Activated CD8-positive, alpha-beta memory T cell treated with anti-CD3 and anti-CD28 coated beads for 36 hours (primary cell): ENCODE measurements around the gene RPS19BP1. TPM values are rescaled to one million over a fixed set of nuclear protein-coding genes. Genes with fewer than 3 reads are reported as not detected.

Experiments used
- CTCF ChIA-PET: fragments of 350-600 bp; sonication (Branson Sonifier 250); formaldehyde crosslinking; loops from one replicate; lab custom pipeline; 2021; ENCODE audit warnings: antibody characterized with exemption; lab: Charles Lee
- POLR2A ChIA-PET: fragments of 350-600 bp; sonication (Branson Sonifier 250); formaldehyde crosslinking; loops from one replicate; lab custom pipeline; 2021; ENCODE audit warnings: antibody characterized with exemption; lab: Charles Lee
- total RNA-seq, 2 experiments: library from RNA; stranded (reverse); gene quantifications; one replicate each; pipeline ENCODE4 v1.2.3, GENCODE V29; 2021

The RPS19BP1 gene
- total RNA-seq, 2 experiments from 2014 or later = 136 to 143 TPM

GRCh38 chr22:39504071-39504470, 28.5 kb downstream of the RPS19BP1 start:
- POLR2A ChIA-PET = interaction anchor here (1.2 to 3.3 kb wide), 2 partner anchors 12 to 16 kb away, joined by 4 to 26 read pairs; partner anchors contain the start of gene ATF4
- CTCF ChIA-PET = interaction anchor here (2.1 to 3.9 kb wide), 2 partner anchors 9 to 10 kb away, joined by 5 to 18 read pairs; no protein-coding TSS in a partner anchor

GRCh38 chr22:39503630-39504029, 28.9 kb downstream of the RPS19BP1 start:
- CTCF ChIA-PET = interaction anchor here (0.6 to 3.9 kb wide), 3 partner anchors 10 to 933 kb away, joined by 3 to 18 read pairs (median 5); no protein-coding TSS in a partner anchor
- POLR2A ChIA-PET = interaction anchor here (1.2 to 3.3 kb wide), 2 partner anchors 12 to 17 kb away, joined by 4 to 26 read pairs; partner anchors contain the start of gene ATF4

GRCh38 chr22:39502789-39503409, 29.6 kb downstream of the RPS19BP1 start:
- ChIA-PET CTCF (interaction anchor here (0.6 to 3.9 kb wide), 3 partner anchors 10 to 934 kb away, joined by 3 to 18 read pairs (median 11); no protein-coding TSS in a partner anchor), POLR2A (interaction anchor here (1.2 to 3.3 kb wide), 3 partner anchors 13 to 20 kb away, joined by 4 to 26 read pairs (median 8); partner anchors contain the start of gene ATF4)

GRCh38 chr22:39502109-39502788, 30.3 kb downstream of the RPS19BP1 start, which contains the start of gene MIEF1:
Gene MIEF1, plus strand, starts transcription at chr22:39502290. Its CDS starts 9,005 bp downstream, at chr22:39511295.
- ChIA-PET CTCF (interaction anchor here (0.6 to 3.9 kb wide), 6 partner anchors 9 to 27 kb away, joined by 3 to 18 read pairs (median 4); partner anchors contain the start of gene ATF4), POLR2A (interaction anchor here (0.6 to 3.3 kb wide), 7 partner anchors 15 to 223 kb away, joined by 3 to 26 read pairs (median 5); partner anchors contain the start of genes ATF4 and RPL3)

- POLR2A ChIA-PET = interaction anchor here (0.6 to 3.3 kb wide), 8 partner anchors 15 to 224 kb away, joined by 3 to 26 read pairs (median 6); partner anchors contain the start of genes ATF4 and RPL3
Measured at GRCh38 chr22:39501644-39502108, 30.9 kb downstream of the RPS19BP1 start.

GRCh38 chr22:39500101-39500500, 32.4 kb downstream of the RPS19BP1 start:
- ChIA-PET POLR2A (no interaction called here), CTCF (interaction anchor here (1.3 to 1.6 kb wide), 2 partner anchors 17 to 35 kb away, joined by 3 to 4 read pairs; no protein-coding TSS in a partner anchor)

More at GRCh38 chr22:39501644-39502108, 30.9 kb downstream of the RPS19BP1 start:
- CTCF ChIA-PET = interaction anchor here (0.6 to 3.9 kb wide), 7 partner anchors 8 to 33 kb away, joined by 3 to 18 read pairs (median 4); partner anchors contain the start of gene ATF4

- CTCF ChIA-PET = interaction anchor here (0.5 to 4.1 kb wide), 2 partner anchors 31 to 548 kb away, joined by 3 to 43 read pairs; no protein-coding TSS in a partner anchor
- POLR2A ChIA-PET = no interaction called here
Measured at GRCh38 chr22:39498802-39499201, 33.7 kb downstream of the RPS19BP1 start.

- ChIA-PET POLR2A (interaction anchor here (0.7 kb wide), 1 partner anchor 23 kb away, joined by 8 read pairs; no protein-coding TSS in a partner anchor), CTCF (interaction anchor here (0.5 to 4.1 kb wide), 3 partner anchors 12 to 548 kb away, joined by 3 to 43 read pairs (median 10); no protein-coding TSS in a partner anchor)
Measured at GRCh38 chr22:39498368-39498767, 34.2 kb downstream of the RPS19BP1 start.

- ChIA-PET CTCF (interaction anchor here (0.7 to 4.1 kb wide), 8 partner anchors 9 to 504 kb away, joined by 4 to 43 read pairs (median 9); no protein-coding TSS in a partner anchor), POLR2A (interaction anchor here (0.7 kb wide), 1 partner anchor 24 kb away, joined by 8 read pairs; no protein-coding TSS in a partner anchor)
Measured at GRCh38 chr22:39497429-39497828, 35.1 kb downstream of the RPS19BP1 start.

GRCh38 chr22:39496131-39496838, 36.3 kb downstream of the RPS19BP1 start:
- POLR2A ChIA-PET = interaction anchor here (0.8 kb wide), 1 partner anchor 32 kb away, joined by 3 read pairs; no protein-coding TSS in a partner anchor
- CTCF ChIA-PET = interaction anchor here (0.6 to 4.1 kb wide), 17 partner anchors 10 to 528 kb away, joined by 3 to 43 read pairs (median 5); partner anchors contain the start of genes APOBEC3D and ATF4

GRCh38 chr22:39494471-39495120, 38.0 kb downstream of the RPS19BP1 start:
- ChIA-PET POLR2A (interaction anchor here (1.3 kb wide), 1 partner anchor 25 kb away, joined by 4 read pairs; the partner anchor contains the start of gene ATF4), CTCF (interaction anchor here (1.0 to 6.2 kb wide), 13 partner anchors 10 to 530 kb away, joined by 3 to 77 read pairs (median 5); partner anchors contain the start of genes RPL3 and RPS19BP1)

- ChIA-PET CTCF (interaction anchor here (0.9 to 6.2 kb wide), 15 partner anchors 8 to 543 kb away, joined by 3 to 77 read pairs (median 5); partner anchors contain the start of genes MIEF1, RPL3 and RPS19BP1), POLR2A (interaction anchor here (1.3 kb wide), 2 partner anchors 26 to 35 kb away, joined by 4 to 6 read pairs; partner anchors contain the start of gene ATF4)
Measured at GRCh38 chr22:39493759-39494158, 38.8 kb downstream of the RPS19BP1 start.

GRCh38 chr22:39492186-39492585, 40.4 kb downstream of the RPS19BP1 start:
- CTCF ChIA-PET = interaction anchor here (0.6 to 6.2 kb wide), 6 partner anchors 25 to 532 kb away, joined by 3 to 77 read pairs (median 10); partner anchors contain the start of gene RPS19BP1
- POLR2A ChIA-PET = interaction anchor here (2.6 kb wide), 1 partner anchor 31 kb away, joined by 18 read pairs; no protein-coding TSS in a partner anchor

GRCh38 chr22:39491696-39492095, 40.9 kb downstream of the RPS19BP1 start:
- ChIA-PET POLR2A (interaction anchor here (2.6 kb wide), 1 partner anchor 31 kb away, joined by 18 read pairs; no protein-coding TSS in a partner anchor), CTCF (interaction anchor here (1.2 to 6.2 kb wide), 4 partner anchors 38 to 533 kb away, joined by 4 to 77 read pairs (median 14); partner anchors contain the start of gene RPS19BP1)

GRCh38 chr22:39490966-39491680, 41.4 kb downstream of the RPS19BP1 start:
- POLR2A ChIA-PET = interaction anchor here (1.4 to 2.6 kb wide), 2 partner anchors 29 to 32 kb away, joined by 7 to 18 read pairs; partner anchors contain the start of gene ATF4
- CTCF ChIA-PET = interaction anchor here (0.8 to 6.2 kb wide), 4 partner anchors 9 to 44 kb away, joined by 3 to 77 read pairs (median 9); partner anchors contain the start of gene RPS19BP1
